ENCODE results near the gene GPER1. TPM values are rescaled to one million over a fixed set of nuclear protein-coding genes. Genes with fewer than 3 reads are reported as not detected.

Gene GPER1
- polyA plus RNA-seq, 1 donor (not counting 4 experiments of a cell fraction or from before 2014, with no cell fraction given) = 0.05 TPM

GRCh38 chr7:1129431-1129830 lies 41.5 kb downstream of the GPER1 start:
- Histone ChIP-seq H2AFZ (ENCODE audit: control insufficient read depth, low read length) (no peak overlapping the region), H3K27me3 (ENCODE audit: control insufficient read depth, extremely low read depth, insufficient read depth, low read length) (no peaks in the 10 kb centered on the region), H3K36me3 (ENCODE audit: control insufficient read depth in 2 of 2, extremely low read depth in 1 of 2, insufficient read depth in 2 of 2, low read length in 2 of 2) (peaks cover 7 to 11% of the 10 kb centered on the region in 2 experiments), H3K9ac (ENCODE audit: control insufficient read depth, extremely low read depth, insufficient read depth, low read length) (no peak overlapping the region), H3K79me2 (ENCODE audit: control insufficient read depth, insufficient read depth, low read length) (peaks cover 21% of the 10 kb centered on the region), H3K4me3 (ENCODE audit: control insufficient read depth in 2 of 3, extremely low read depth in 1 of 3, insufficient read depth in 2 of 3, low read depth in 1 of 3, low read length in 3 of 3) (no peak overlapping the region), H3K27ac (ENCODE audit: control insufficient read depth, insufficient read depth, low read length) (no peak overlapping the region), H3K4me2 (ENCODE audit: control insufficient read depth, extremely low read depth, insufficient read depth, low read depth, low read length) (no peak overlapping the region), H4K20me1 (ENCODE audit: control insufficient read depth, extremely low read depth, insufficient read depth, low read length) (no peaks in the 10 kb centered on the region), H3K4me1 (ENCODE audit: control insufficient read depth, extremely low read depth, insufficient read depth, low read length) (peaks cover 6% of the 10 kb centered on the region), H3K9me1 (ENCODE audit: control insufficient read depth, extremely low read depth, insufficient read depth, low read length) (no peaks in the 10 kb centered on the region), H3K9me3 (ENCODE audit: control insufficient read depth, low read depth, low read length) (no peaks in the 10 kb centered on the region)
- DNase-seq (ENCODE audit: low read depth, low spot score) (no peak), FAIRE-seq (no peak)
- TF ChIP-seq CTCF (optimal IDR thresholded peaks at IDR 0.05 in 1 of 3, IDR thresholded peaks at IDR 0.05 in 1 of 3, conservative IDR thresholded peaks at IDR 0.05 in 1 of 3; ENCODE audit: extremely low read depth in 1 of 3, insufficient read depth in 2 of 3, low read length in 3 of 3) = no peak
- TF ChIP-seq EZH2 (IDR thresholded peaks at IDR 0.05; ENCODE audit: low read length) = no peak
- dilution Hi-C loops (cut with MboI; ENCODE audit: extremely low pct_ligation_motif_present, low sequenced_read_pairs) = no loop called here

- Histone ChIP-seq H3K9ac (ENCODE audit: control insufficient read depth, extremely low read depth, insufficient read depth, low read length) (no peak overlapping the region), H3K27me3 (ENCODE audit: control insufficient read depth, extremely low read depth, insufficient read depth, low read length) (no peaks in the 10 kb centered on the region), H3K36me3 (ENCODE audit: control insufficient read depth in 2 of 2, extremely low read depth in 1 of 2, insufficient read depth in 2 of 2, low read length in 2 of 2) (peaks cover 7 to 11% of the 10 kb centered on the region in 2 experiments), H4K20me1 (ENCODE audit: control insufficient read depth, extremely low read depth, insufficient read depth, low read length) (no peaks in the 10 kb centered on the region), H3K79me2 (ENCODE audit: control insufficient read depth, insufficient read depth, low read length) (peaks cover 20% of the 10 kb centered on the region), H3K9me1 (ENCODE audit: control insufficient read depth, extremely low read depth, insufficient read depth, low read length) (no peaks in the 10 kb centered on the region), H2AFZ (ENCODE audit: control insufficient read depth, low read length) (no peak overlapping the region), H3K4me3 (ENCODE audit: control insufficient read depth in 2 of 3, extremely low read depth in 1 of 3, insufficient read depth in 2 of 3, low read depth in 1 of 3, low read length in 3 of 3) (no peak overlapping the region), H3K9me3 (ENCODE audit: control insufficient read depth, low read depth, low read length) (no peaks in the 10 kb centered on the region), H3K4me2 (ENCODE audit: control insufficient read depth, extremely low read depth, insufficient read depth, low read depth, low read length) (no peak overlapping the region), H3K4me1 (ENCODE audit: control insufficient read depth, extremely low read depth, insufficient read depth, low read length) (peaks cover under 1% of the 10 kb centered on the region), H3K27ac (ENCODE audit: control insufficient read depth, insufficient read depth, low read length) (no peak overlapping the region)
- no peak for TF ChIP-seq CTCF (optimal IDR thresholded peaks at IDR 0.05 in 1 of 3, IDR thresholded peaks at IDR 0.05 in 1 of 3, conservative IDR thresholded peaks at IDR 0.05 in 1 of 3; ENCODE audit: extremely low read depth in 1 of 3, insufficient read depth in 2 of 3, low read length in 3 of 3)
- no peak for TF ChIP-seq EZH2 (IDR thresholded peaks at IDR 0.05; ENCODE audit: low read length)
- dilution Hi-C loops (cut with MboI; ENCODE audit: extremely low pct_ligation_motif_present, low sequenced_read_pairs) = no loop called here
- DNase-seq (ENCODE audit: low read depth, low spot score) (no peak), FAIRE-seq (no peak)
Measured at GRCh38 chr7:1130021-1130990, 42.4 kb downstream of the GPER1 start.
